RWPE2 (cell line): ENCODE measurements around the gene EFCAB13.
"Not testable (repeated sequence)": the region's sequence is repeated elsewhere in the genome, so short reads cannot be mapped to it uniquely, and the experiment has no call there.

Source experiments
- ATAC-seq: fragments of 200-7000 bp; cut with Tn5 transposase; 3 replicates; pipeline ENCODE4 v1.9.1; 2021; ENCODE audit warnings: low read depth
- DNase-seq: peaks from one replicate; pipeline ENCODE4 v3.0.0-alpha.2; 2020; ENCODE audit warnings: low spot score
- H3K27ac ChIP-seq: fragments of 450-650 bp; 2 replicates; pipeline ENCODE4 v1.5.1; 2017; ENCODE audit warnings: mild to moderate bottlenecking; ENCODE audit not compliant: poor library complexity, severe bottlenecking
- H3K27me3 ChIP-seq: fragments of 250-450 bp; sonication (Bioruptor Pico); 2 replicates; pipeline ENCODE4 v1.5.1; 2021; ENCODE audit warnings: mild to moderate bottlenecking, moderate library complexity; ENCODE audit not compliant: insufficient read depth, poor library complexity, severe bottlenecking
- H3K36me3 ChIP-seq: fragments of 250-450 bp; sonication (Bioruptor Pico); 2 replicates; pipeline ENCODE4 v1.5.1; 2020; ENCODE audit warnings: low read depth, mild to moderate bottlenecking, moderate library complexity
- H3K4me1 ChIP-seq: fragments of 250-450 bp; sonication (Bioruptor Pico); 2 replicates; pipeline ENCODE4 v1.5.1; 2021; ENCODE audit warnings: mild to moderate bottlenecking, moderate library complexity; ENCODE audit not compliant: insufficient read depth, poor library complexity, severe bottlenecking
- H3K4me3 ChIP-seq: fragments of 250-450 bp; sonication (Bioruptor Pico); 2 replicates; pipeline ENCODE4 v1.5.1; 2021; ENCODE audit warnings: mild to moderate bottlenecking, moderate library complexity; ENCODE audit not compliant: severe bottlenecking
- H3K9me3 ChIP-seq: fragments of 250-450 bp; sonication (Bioruptor Pico); 2 replicates; pipeline ENCODE4 v1.5.1; 2021; ENCODE audit warnings: mild to moderate bottlenecking, moderate library complexity; ENCODE audit not compliant: severe bottlenecking
- CTCF ChIP-seq: fragments of 450-650 bp; IDR thresholded peaks from one replicate; pipeline ENCODE4 v1.5.1; 2017; ENCODE audit warnings: mild to moderate bottlenecking, moderate library complexity; ENCODE audit not compliant: poor library complexity, severe bottlenecking

EFCAB13 gene

GRCh38 chr17:47388825-47389224 lies 65.1 kb downstream of the EFCAB13 start:
- no peak for ATAC-seq
- Histone ChIP-seq H3K27me3 (no peaks in the 10 kb centered on the region), H3K4me3 (no peak overlapping the region), H3K36me3 (no peaks in the 10 kb centered on the region), H3K4me1 (no peaks in the 10 kb centered on the region), H3K9me3 (no peaks in the 10 kb centered on the region), H3K27ac (no peak overlapping the region)
- TF ChIP-seq CTCF: no peak
- no peak for DNase-seq

GRCh38 chr17:47397532-47398128 lies 73.9 kb downstream of the EFCAB13 start:
- H3K27ac ChIP-seq, ATAC-seq, H3K4me3 ChIP-seq, H3K36me3 ChIP-seq, H3K4me1 ChIP-seq, H3K27me3 ChIP-seq, H3K9me3 ChIP-seq, DNase-seq: not testable (repeated sequence)

GRCh38 chr17:47400333-47400732 lies 76.6 kb downstream of the EFCAB13 start:
- H3K36me3 ChIP-seq: no peaks in the 10 kb centered on the region
- no peaks in the 10 kb centered on the region for H3K4me1 ChIP-seq
- ATAC-seq: no peak
- H3K27ac ChIP-seq: no peak overlapping the region
- no peak for TF ChIP-seq CTCF
- no peaks in the 10 kb centered on the region for H3K9me3 ChIP-seq
- no peak for DNase-seq
- no peaks in the 10 kb centered on the region for H3K27me3 ChIP-seq
- no peak overlapping the region for H3K4me3 ChIP-seq

- DNase-seq (no peak), ATAC-seq (no peak)
- Histone ChIP-seq H3K27ac (no peak overlapping the region), H3K36me3 (no peaks in the 10 kb centered on the region), H3K4me1 (no peaks in the 10 kb centered on the region), H3K4me3 (no peak overlapping the region), H3K27me3 (no peaks in the 10 kb centered on the region), H3K9me3 (no peaks in the 10 kb centered on the region)
- TF ChIP-seq CTCF: no peak
Measured at GRCh38 chr17:47401100-47401499, 77.3 kb downstream of the EFCAB13 start.

GRCh38 chr17:47404006-47404405 lies 80.3 kb downstream of the EFCAB13 start:
- no peak overlapping the region for H3K27ac ChIP-seq
- H3K4me1 ChIP-seq: no peaks in the 10 kb centered on the region
- no peak overlapping the region for H3K4me3 ChIP-seq
- no peak for TF ChIP-seq CTCF
- no peaks in the 10 kb centered on the region for H3K27me3 ChIP-seq
- H3K36me3 ChIP-seq: no peaks in the 10 kb centered on the region
- DNase-seq: no peak
- ATAC-seq: no peak
- H3K9me3 ChIP-seq: no peaks in the 10 kb centered on the region
